ENCODE data around the gene PCA3. TPM values are rescaled to one million over a fixed set of nuclear protein-coding genes. Genes with fewer than 3 reads are reported as not detected.

PCA3 gene
- total RNA-seq, 4 donors from 2014 or later: not detected

DNA sequence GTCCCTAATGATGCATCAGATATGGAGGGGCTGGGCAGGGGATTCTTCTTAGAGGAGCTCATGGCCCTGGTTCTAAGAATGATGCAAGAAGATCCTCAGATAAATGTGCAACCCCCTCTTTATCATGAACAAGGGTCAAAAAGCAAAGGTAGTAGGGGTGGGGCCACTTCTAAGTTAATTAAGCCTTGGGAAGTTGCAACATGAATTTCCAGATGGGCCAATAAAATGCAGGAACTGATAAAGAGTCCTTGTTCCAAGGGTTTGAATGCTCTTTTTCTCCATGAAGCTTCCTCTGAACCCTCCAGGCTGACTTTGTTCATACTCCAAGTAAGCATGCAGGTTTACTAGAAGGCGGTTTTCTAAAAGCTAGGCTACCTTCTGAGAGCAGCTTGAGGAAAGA lies 25.6 kb downstream of the PCA3 start:
- Histone ChIP-seq H3K27ac (no peak overlapping the region), H3K9me3 (no peaks in the 10 kb centered on the region), H3K36me3 (no peaks in the 10 kb centered on the region), H3K4me1 (no peaks in the 10 kb centered on the region), H3K4me3 (no peak overlapping the region), H3K27me3 (no peaks in the 10 kb centered on the region)
- no peak for TF ChIP-seq POLR2A (IDR thresholded peaks at IDR 0.05)
- TF ChIP-seq, protein P1, sequence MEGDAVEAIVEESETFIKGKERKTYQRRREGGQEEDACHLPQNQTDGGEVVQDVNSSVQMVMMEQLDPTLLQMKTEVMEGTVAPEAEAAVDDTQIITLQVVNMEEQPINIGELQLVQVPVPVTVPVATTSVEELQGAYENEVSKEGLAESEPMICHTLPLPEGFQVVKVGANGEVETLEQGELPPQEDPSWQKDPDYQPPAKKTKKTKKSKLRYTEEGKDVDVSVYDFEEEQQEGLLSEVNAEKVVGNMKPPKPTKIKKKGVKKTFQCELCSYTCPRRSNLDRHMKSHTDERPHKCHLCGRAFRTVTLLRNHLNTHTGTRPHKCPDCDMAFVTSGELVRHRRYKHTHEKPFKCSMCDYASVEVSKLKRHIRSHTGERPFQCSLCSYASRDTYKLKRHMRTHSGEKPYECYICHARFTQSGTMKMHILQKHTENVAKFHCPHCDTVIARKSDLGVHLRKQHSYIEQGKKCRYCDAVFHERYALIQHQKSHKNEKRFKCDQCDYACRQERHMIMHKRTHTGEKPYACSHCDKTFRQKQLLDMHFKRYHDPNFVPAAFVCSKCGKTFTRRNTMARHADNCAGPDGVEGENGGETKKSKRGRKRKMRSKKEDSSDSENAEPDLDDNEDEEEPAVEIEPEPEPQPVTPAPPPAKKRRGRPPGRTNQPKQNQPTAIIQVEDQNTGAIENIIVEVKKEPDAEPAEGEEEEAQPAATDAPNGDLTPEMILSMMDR (IDR thresholded peaks at IDR 0.05): no peak
- WGBS, 2 donors: 93 to 100% methylated on average over 1 of the region's 1 CpG
- intact Hi-C loops (cut with DNase I): no loop called here
- DNase-seq: no peak

DNA sequence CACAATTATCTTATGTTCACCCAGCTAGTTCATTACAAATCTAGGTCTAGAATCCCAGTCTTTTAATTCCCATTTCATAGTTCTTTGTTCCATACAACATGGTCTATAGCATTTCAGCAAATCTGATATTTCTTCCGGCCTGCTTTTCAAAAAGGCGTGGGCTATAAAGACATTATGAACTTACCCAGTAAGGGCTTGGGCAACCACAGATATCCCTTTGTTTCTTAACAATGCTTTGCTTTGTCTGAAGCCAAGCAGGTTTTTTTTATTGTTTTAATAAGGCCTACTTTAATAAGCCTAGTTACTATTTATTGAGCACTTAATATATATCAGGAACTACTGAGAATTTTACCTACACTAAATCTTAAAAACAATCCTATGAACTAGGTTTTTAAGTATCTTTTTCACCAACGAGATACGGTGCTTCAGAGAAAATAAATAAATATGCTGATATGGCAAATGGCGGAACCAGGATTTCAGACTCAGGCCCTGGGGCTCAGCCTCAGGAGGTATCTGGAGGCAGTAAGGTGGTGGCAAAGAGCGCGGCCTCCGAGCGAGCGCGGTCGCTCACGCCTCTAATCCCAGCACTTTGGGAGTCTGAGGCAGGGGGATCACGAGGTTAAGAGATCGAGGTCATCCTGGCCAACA lies 29.7 kb downstream of the PCA3 start:
- TF ChIP-seq POLR2A (IDR thresholded peaks at IDR 0.05): no peak
- TF ChIP-seq, protein P1 (IDR thresholded peaks at IDR 0.05): no peak
- no peaks in the 10 kb centered on the region for H3K27me3 ChIP-seq
- intact Hi-C loops (cut with DNase I): no loop called here
- no peak overlapping the region for H3K27ac ChIP-seq
- no peak overlapping the region for H3K4me3 ChIP-seq
- no peak for DNase-seq
- H3K36me3 ChIP-seq: no peaks in the 10 kb centered on the region
- no peaks in the 10 kb centered on the region for H3K4me1 ChIP-seq
- 86 to 94% methylated on average over 14 to 15 of the region's 15 CpGs for WGBS, 2 donors
- H3K9me3 ChIP-seq: no peaks in the 10 kb centered on the region

DNA sequence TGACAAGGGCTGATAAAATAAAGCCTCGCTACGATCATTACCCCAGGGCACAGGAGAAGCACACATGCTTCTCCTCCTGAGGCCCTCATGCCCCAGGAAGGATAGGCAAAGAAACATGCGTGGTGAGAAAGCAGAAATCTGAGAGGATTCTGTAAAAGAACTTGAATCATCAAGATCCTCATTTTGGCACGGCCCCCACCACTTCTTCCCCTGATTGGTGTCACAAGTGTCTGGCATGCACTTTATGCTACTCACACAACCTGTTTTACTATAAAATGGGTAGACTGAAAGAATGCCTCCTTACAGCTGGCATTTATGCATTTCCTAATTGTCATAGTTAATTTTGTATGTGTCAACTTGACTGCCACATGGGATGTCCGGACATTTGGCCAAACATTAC lies 32.1 kb downstream of the PCA3 start:
- Histone ChIP-seq H3K27ac (no peak overlapping the region), H3K27me3 (no peaks in the 10 kb centered on the region), H3K4me3 (no peak overlapping the region), H3K9me3 (no peaks in the 10 kb centered on the region), H3K4me1 (no peaks in the 10 kb centered on the region), H3K36me3 (no peaks in the 10 kb centered on the region)
- no peak for DNase-seq
- intact Hi-C loops (cut with DNase I): no loop called here
- WGBS, 2 donors: 63 to 67% methylated on average over 5 of the region's 5 CpGs
- TF ChIP-seq POLR2A (IDR thresholded peaks at IDR 0.05): no peak
- TF ChIP-seq, protein P1 (IDR thresholded peaks at IDR 0.05): no peak

DNA sequence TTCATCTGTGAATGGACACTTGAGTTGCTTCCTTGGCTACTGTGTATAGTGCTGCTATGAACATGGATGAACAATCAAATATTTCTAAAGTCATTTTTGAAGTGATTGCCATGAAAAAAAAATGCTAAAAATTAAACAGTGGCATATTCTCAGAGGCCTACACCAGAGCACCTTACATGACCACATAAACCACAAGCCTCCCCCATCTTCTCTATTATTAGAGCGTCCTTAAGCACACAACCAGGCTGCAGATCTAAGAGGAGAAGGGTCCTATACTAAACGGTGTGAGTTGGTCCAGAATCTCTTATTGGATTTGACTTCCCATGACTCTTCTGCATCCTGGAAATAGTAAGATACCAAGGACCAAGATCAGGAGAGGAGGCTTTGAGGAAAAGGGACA lies 34.3 kb downstream of the PCA3 start:
- no peaks in the 10 kb centered on the region for H3K27me3 ChIP-seq
- no peaks in the 10 kb centered on the region for H3K36me3 ChIP-seq
- no peak overlapping the region for H3K27ac ChIP-seq
- no peaks in the 10 kb centered on the region for H3K4me1 ChIP-seq
- H3K9me3 ChIP-seq: no peaks in the 10 kb centered on the region
- DNase-seq: no peak
- 52 to 59% methylated on average over 2 of the region's 2 CpGs for WGBS, 2 donors
- no peak for TF ChIP-seq POLR2A (IDR thresholded peaks at IDR 0.05)
- TF ChIP-seq, protein P1 (IDR thresholded peaks at IDR 0.05): no peak
- H3K4me3 ChIP-seq: no peak overlapping the region
- intact Hi-C loops (cut with DNase I): no loop called here

DNA sequence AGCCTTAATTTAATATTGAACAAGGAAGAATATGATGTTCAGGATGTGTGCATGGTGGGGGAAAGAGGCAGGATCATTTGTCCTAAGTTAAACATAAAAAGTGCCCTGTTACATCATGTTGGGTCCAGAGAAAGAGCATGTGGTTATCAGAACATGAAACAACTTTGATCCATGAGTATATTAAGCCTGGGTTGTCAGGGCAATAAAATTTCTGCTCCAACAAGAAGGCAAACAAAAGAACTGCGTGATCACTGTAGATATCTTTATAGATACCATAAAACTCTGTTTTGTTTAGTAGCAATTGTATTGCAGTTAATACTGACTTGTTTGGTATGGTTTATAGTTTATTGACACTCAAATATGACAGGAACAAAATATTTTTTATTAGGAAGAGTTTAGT lies 35.2 kb downstream of the PCA3 start:
- no peaks in the 10 kb centered on the region for H3K9me3 ChIP-seq
- no peak for DNase-seq
- no peak for TF ChIP-seq POLR2A (IDR thresholded peaks at IDR 0.05)
- TF ChIP-seq, protein P1 (IDR thresholded peaks at IDR 0.05): no peak
- no peaks in the 10 kb centered on the region for H3K27me3 ChIP-seq
- no peaks in the 10 kb centered on the region for H3K36me3 ChIP-seq
- 69 to 87% methylated on average over 1 of the region's 1 CpG for WGBS, 2 donors
- no peaks in the 10 kb centered on the region for H3K4me1 ChIP-seq
- H3K4me3 ChIP-seq: no peak overlapping the region
- intact Hi-C loops (cut with DNase I): no loop called here
- no peak overlapping the region for H3K27ac ChIP-seq
